Measurements from ENCODE around the gene HSF2BP. TPM values are rescaled to one million over a fixed set of nuclear protein-coding genes. Genes with fewer than 3 reads are reported as not detected.

HSF2BP gene
- total and polyA plus RNA-seq, 2 donors (not counting 1 experiment from before 2014, with no cell fraction given) = 0.49 TPM

GRCh38 chr21:43611598-43612369, 47.5 kb downstream of the HSF2BP start:
- intact Hi-C loops (cut with micrococcal nuclease) = loop anchor here (1.0 kb wide), 1 partner anchor 35 kb away; no protein-coding TSS in a partner anchor
- 47% methylated on average over 7 of the region's 8 CpGs for WGBS (ENCODE audit: insufficient coverage)
- DNase-seq = peak; percentile 53
- Histone ChIP-seq H3K27me3 (replicated peaks in 1 of 4; ENCODE audit: control extremely low read depth in 1 of 4, control insufficient read depth in 3 of 4, insufficient read depth in 4 of 4, low read length in 3 of 4) (peaks cover 0 to 3% (median 0%) of the 10 kb centered on the region in 4 experiments), H3K79me2 (ENCODE audit: control insufficient read depth, insufficient read depth, low read length) (no peaks in the 10 kb centered on the region), H3K4me3 (ENCODE audit: control extremely low read depth in 1 of 5, extremely low read depth in 1 of 5, insufficient read depth in 1 of 5, low read depth in 2 of 5, low read length in 4 of 5) (no peak overlapping the region), H3K9me3 (ENCODE audit: control extremely low read depth in 1 of 3, control insufficient read depth in 2 of 3, insufficient read depth in 1 of 3, low read length in 2 of 3) (no peaks in the 10 kb centered on the region), H4K20me1 (ENCODE audit: control insufficient read depth, insufficient read depth, low read length, poor library complexity, severe bottlenecking) (no peaks in the 10 kb centered on the region), H3K27ac (ENCODE audit: low read length in 2 of 2) (no peak overlapping the region), H2AFZ (ENCODE audit: insufficient read depth, low read depth, low read length, poor library complexity, severe bottlenecking) (no peak overlapping the region), H3K36me3 (replicated peaks in 1 of 2; ENCODE audit: control extremely low read depth in 1 of 2, control insufficient read depth in 1 of 2, extremely low read depth in 1 of 2, insufficient read depth in 2 of 2, low read length in 1 of 2) (no peaks in the 10 kb centered on the region), H3K9ac (ENCODE audit: low read length) (no peak overlapping the region), H3K4me2 (replicated peaks; ENCODE audit: low read depth, low read length, poor library complexity, severe bottlenecking) (no peak overlapping the region), H3K4me1 (ENCODE audit: control insufficient read depth in 2 of 2, insufficient read depth in 2 of 2, low read length in 2 of 2) (no peaks in the 10 kb centered on the region)
- TF ChIP-seq CTCF (IDR thresholded peaks at IDR 0.05) (peak; percentile 59), EZH2 (IDR thresholded peaks at IDR 0.05; ENCODE audit: borderline replicate concordance, insufficient read depth, low read depth, low read length, poor library complexity, severe bottlenecking) (no peak)
- Mint-ChIP-seq H3K27ac (no peak overlapping the region), H3K27me3 (no peaks in the 10 kb centered on the region), H3K4me1 (peaks cover 11% of the 10 kb centered on the region), H3K4me3 (no peak overlapping the region), H3K9me3 (ENCODE audit: insufficient read depth) (no peaks in the 10 kb centered on the region)
- ChIA-PET POLR2A (interaction anchor here (0.6 kb wide), 1 partner anchor 282 kb away, joined by 3 read pairs; no protein-coding TSS in a partner anchor), CTCF (interaction anchor here (0.6 to 2.1 kb wide), 8 partner anchors 9 to 939 kb away, joined by 3 to 23 read pairs (median 4); partner anchors contain the start of gene KRTAP10-2)
- ATAC-seq (ENCODE audit: low read depth) = peak; percentile 68
